OCI-LY1 (cell line): ENCODE results near the gene ARHGEF19.

ENCODE experiments used
- CTCF ChIP-seq: fragments of 200-600 bp; sonication (generic), shearing (Covaris generic); IDR thresholded peaks from 2 replicates; pipeline ENCODE4 v1.5.1; 2017; ENCODE audit warnings: mild to moderate bottlenecking, antibody characterized with exemption, low read length, moderate library complexity, mixed read lengths
- EZH2 ChIP-seq: fragments of 200-600 bp; sonication (generic), shearing (Covaris generic); IDR thresholded peaks from 2 replicates; pipeline ENCODE4 v1.8.0; 2017; ENCODE audit warnings: borderline replicate concordance, mixed run types, mild to moderate bottlenecking, antibody characterized with exemption, low read length, moderate library complexity, mixed read lengths

GRCh38 chr1:16149146-16149545, 63.3 kb downstream of the ARHGEF19 start:
- TF ChIP-seq CTCF, result no peak
- no peak for TF ChIP-seq EZH2
